Stomach (tissue), 9 donors: ENCODE measurements around the gene DOCK3. TPM values are rescaled to one million over a fixed set of nuclear protein-coding genes. Genes with fewer than 3 reads are reported as not detected.
"Not testable (repeated sequence)": the region's sequence is repeated elsewhere in the genome, so short reads cannot be mapped to it uniquely, and the experiment has no call there.

Experiments used
- DNase-seq, 2 donors: peaks; one replicate each; pipeline versions ENCODE4 v3.0.0 to v3.0.0-alpha.2; 2013 to 2019
- H3K27ac ChIP-seq, 5 donors: fragments of 200-600 bp in 4 of 5; sonication (generic) in 4 of 5; one replicate each; pipeline ENCODE4 v1.5.1; 2013 to 2019; ENCODE audit warnings: mild to moderate bottlenecking in 1 of 5, moderate library complexity in 1 of 5
- H3K27me3 ChIP-seq, 3 donors: fragments of 200-600 bp; sonication (generic); one replicate each; pipeline ENCODE4 v1.5.1; 2017 to 2019; ENCODE audit warnings: mixed run types in 1 of 3
- H3K36me3 ChIP-seq, 4 donors: fragments of 200-600 bp; sonication (generic); 1 replicate in 3 of 4; 2 replicates in 1 of 4; pipeline ENCODE4 v1.5.1; 2016 to 2019
- H3K4me1 ChIP-seq, 4 donors: fragments of 200-600 bp; sonication (generic); one replicate each; pipeline ENCODE4 v1.5.1; 2016 to 2019
- H3K4me3 ChIP-seq, 4 donors: fragments of 200-600 bp; sonication (generic) in 3 of 4; one replicate each; pipeline ENCODE4 v1.5.1; 2016 to 2019; ENCODE audit warnings: mild to moderate bottlenecking in 1 of 4
- H3K9me3 ChIP-seq, 4 donors: fragments of 200-600 bp; sonication (generic); one replicate each; pipeline ENCODE4 v1.5.1; 2016 to 2019
- EP300 ChIP-seq: sonication (generic); formaldehyde crosslinking; IDR thresholded peaks from one replicate; pipeline ENCODE4 v1.6.1; 2017; ENCODE audit warnings: antibody characterized with exemption
- POLR2A ChIP-seq, 4 donors: fragments of 450-650 bp; IDR thresholded peaks; one replicate each; pipeline ENCODE4 v1.6.1; 2016; ENCODE audit warnings: antibody characterized with exemption in 4 of 4, control low read depth in 2 of 4, mild to moderate bottlenecking in 1 of 4, moderate library complexity in 1 of 4
- POLR2AphosphoS5 ChIP-seq, 3 donors: sonication (generic); formaldehyde crosslinking; IDR thresholded peaks; one replicate each; pipeline ENCODE4 v1.6.1; 2016; ENCODE audit warnings: antibody characterized with exemption in 3 of 3
- WGBS, 5 donors: extraction: QIAGEN DNeasy Blood & Tissue Kit in 3 of 5; methylation state at CpG; one replicate each; pipeline versions ENCODE4 v1.1.5 to v1.1.7; 2013 to 2018; 5-methylcytosine and 5-hydroxymethylcytosine counted together
- intact Hi-C: fragments of 100-400 bp; cut with DNase I; formaldehyde crosslinking; loops from one replicate; pipeline ENCODE4 v1.15.1; 2023; ENCODE audit warnings: low total_unique reads
- polyA plus RNA-seq, 3 donors: library from polyadenylated mRNA; stranded (reverse); fragments of 200-250 nt; gene quantifications; one replicate each; pipeline ENCODE4 v1.2.3, GENCODE V29; 2013
- total RNA-seq, 5 donors: library from RNA; depleted of rRNA; stranded (reverse); fragments of >200 nt; gene quantifications; one replicate each; pipeline versions ENCODE4 v1.1.0 to v1.2.3, GENCODE V29; 2014 to 2016
- TF ChIP-seq, protein P1 (sequence below), 7 experiments: fragments of 450-650 bp in 4 of 7; fragments of 200-600 bp in 3 of 7; sonication (generic) in 3 of 7; IDR thresholded peaks; one replicate each; pipeline ENCODE4 v1.5.1; 2016 to 2019; ENCODE audit warnings: antibody characterized with exemption in 7 of 7, control low read depth in 2 of 7, mild to moderate bottlenecking in 1 of 7
- donor health status: healthy with polysubstance abuse.
- donor health status: Bipolar disorder and iron deficiency.
- donor health status: healthy.

The DOCK3 gene
- total and polyA plus RNA-seq, 8 donors, result 0.06 to 2.3 (median 1.0) TPM; not detected in 2

DNA sequence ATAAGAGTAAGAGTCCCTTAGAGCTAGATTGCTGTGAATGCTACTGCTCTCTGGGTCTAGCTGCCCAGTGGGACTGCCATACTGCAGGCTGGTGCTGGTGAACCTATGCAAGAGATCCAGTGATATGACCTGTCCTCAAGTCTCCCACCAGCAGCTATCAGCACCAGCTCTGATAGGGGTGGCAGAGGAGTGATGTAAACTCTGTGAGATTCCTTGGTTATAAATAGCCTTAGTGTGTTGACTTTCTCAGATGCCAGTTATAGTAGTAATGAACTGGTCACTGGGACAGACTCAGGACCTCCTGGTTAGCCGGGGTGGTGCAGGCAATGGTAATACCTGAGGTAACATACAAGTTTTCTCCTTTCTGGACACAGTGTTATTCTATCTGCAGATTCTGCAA is 515.5 kb downstream of the DOCK3 start:
- DNase-seq, result no peak
- no peaks in the 10 kb centered on the region for H3K4me1 ChIP-seq
- no peak overlapping the region for H3K27ac ChIP-seq
- peaks cover 0 to 22% (median 16%) of the 10 kb centered on the region in 4 donors for H3K9me3 ChIP-seq
- no peaks in the 10 kb centered on the region for H3K36me3 ChIP-seq
- H3K27me3 ChIP-seq, result no peaks in the 10 kb centered on the region
- H3K4me3 ChIP-seq, result no peak overlapping the region
- intact Hi-C loops, result no loop called here
- TF ChIP-seq EP300, result no peak
- TF ChIP-seq, protein P1, sequence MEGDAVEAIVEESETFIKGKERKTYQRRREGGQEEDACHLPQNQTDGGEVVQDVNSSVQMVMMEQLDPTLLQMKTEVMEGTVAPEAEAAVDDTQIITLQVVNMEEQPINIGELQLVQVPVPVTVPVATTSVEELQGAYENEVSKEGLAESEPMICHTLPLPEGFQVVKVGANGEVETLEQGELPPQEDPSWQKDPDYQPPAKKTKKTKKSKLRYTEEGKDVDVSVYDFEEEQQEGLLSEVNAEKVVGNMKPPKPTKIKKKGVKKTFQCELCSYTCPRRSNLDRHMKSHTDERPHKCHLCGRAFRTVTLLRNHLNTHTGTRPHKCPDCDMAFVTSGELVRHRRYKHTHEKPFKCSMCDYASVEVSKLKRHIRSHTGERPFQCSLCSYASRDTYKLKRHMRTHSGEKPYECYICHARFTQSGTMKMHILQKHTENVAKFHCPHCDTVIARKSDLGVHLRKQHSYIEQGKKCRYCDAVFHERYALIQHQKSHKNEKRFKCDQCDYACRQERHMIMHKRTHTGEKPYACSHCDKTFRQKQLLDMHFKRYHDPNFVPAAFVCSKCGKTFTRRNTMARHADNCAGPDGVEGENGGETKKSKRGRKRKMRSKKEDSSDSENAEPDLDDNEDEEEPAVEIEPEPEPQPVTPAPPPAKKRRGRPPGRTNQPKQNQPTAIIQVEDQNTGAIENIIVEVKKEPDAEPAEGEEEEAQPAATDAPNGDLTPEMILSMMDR (IDR thresholded peaks at IDR 0.05), result no peak
- no peak for TF ChIP-seq POLR2AphosphoS5 (IDR thresholded peaks at IDR 0.05)
- TF ChIP-seq POLR2A (IDR thresholded peaks at IDR 0.05), result no peak
- WGBS, 5 donors, result 79 to 89% (median 85%) methylated on average over 1 of the region's 1 CpG

DNA sequence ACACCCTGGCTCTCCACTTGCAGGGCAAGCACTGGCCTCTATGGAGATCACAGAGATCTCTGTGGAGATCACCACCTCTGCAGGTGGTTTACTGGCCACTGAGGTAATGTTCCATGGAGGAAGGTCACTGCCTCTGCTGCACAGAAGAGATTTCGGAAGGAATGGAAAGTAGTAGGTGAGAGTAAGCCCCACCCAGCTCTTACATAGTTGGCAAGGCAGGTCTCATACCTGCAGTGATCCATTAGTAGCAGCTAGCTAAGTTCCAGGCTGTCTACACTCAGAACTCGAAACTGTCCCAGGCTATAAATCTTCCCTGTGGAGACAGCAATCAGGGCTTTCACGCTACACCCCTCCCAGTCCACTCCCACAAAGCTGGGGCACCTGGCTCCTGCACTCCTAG is 516.1 kb downstream of the DOCK3 start:
- no peaks in the 10 kb centered on the region for H3K4me1 ChIP-seq
- H3K4me3 ChIP-seq, result no peak overlapping the region
- H3K9me3 ChIP-seq, result peaks cover 0 to 25% (median 18%) of the 10 kb centered on the region in 4 donors
- DNase-seq, result no peak
- no peak overlapping the region for H3K27ac ChIP-seq
- H3K36me3 ChIP-seq, result no peaks in the 10 kb centered on the region
- no peaks in the 10 kb centered on the region for H3K27me3 ChIP-seq
- TF ChIP-seq, protein P1 (IDR thresholded peaks at IDR 0.05), result no peak
- TF ChIP-seq POLR2A (IDR thresholded peaks at IDR 0.05), result no peak
- no peak for TF ChIP-seq EP300
- TF ChIP-seq POLR2AphosphoS5 (IDR thresholded peaks at IDR 0.05), result no peak
- intact Hi-C loops, result no loop called here
- WGBS, 5 donors, result 60 to 93% (median 74%) methylated on average over 3 of the region's 3 CpGs

DNA sequence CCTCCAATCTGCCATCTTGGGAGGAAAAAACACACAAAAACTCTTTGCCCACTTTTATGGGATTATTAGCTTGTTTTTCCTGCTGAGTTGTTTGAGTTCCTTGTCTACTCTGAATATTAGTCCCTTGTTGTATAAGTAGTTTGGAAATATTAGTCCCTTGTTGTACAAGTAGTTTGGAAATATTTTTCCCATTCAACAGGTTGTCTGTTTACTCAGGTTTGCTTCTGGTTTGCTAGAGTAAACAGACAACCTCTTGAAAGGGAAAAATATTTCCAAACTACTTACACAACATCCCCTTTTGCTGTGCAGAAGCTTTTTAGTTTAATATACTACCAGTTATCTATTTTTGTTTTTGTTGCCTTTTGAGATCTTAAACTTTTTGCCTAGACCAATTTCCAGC is 517.0 kb downstream of the DOCK3 start:
- no peaks in the 10 kb centered on the region for H3K27me3 ChIP-seq
- no peak overlapping the region for H3K4me3 ChIP-seq
- intact Hi-C loops, result no loop called here
- no peaks in the 10 kb centered on the region for H3K4me1 ChIP-seq
- DNase-seq, result no peak
- TF ChIP-seq POLR2AphosphoS5 (IDR thresholded peaks at IDR 0.05) (no peak), POLR2A (IDR thresholded peaks at IDR 0.05) (no peak), EP300 (no peak)
- TF ChIP-seq, protein P1 (IDR thresholded peaks at IDR 0.05), result no peak
- peaks cover 0 to 23% (median 14%) of the 10 kb centered on the region in 4 donors for H3K9me3 ChIP-seq
- H3K36me3 ChIP-seq, result no peaks in the 10 kb centered on the region
- H3K27ac ChIP-seq, result no peak overlapping the region

DNA sequence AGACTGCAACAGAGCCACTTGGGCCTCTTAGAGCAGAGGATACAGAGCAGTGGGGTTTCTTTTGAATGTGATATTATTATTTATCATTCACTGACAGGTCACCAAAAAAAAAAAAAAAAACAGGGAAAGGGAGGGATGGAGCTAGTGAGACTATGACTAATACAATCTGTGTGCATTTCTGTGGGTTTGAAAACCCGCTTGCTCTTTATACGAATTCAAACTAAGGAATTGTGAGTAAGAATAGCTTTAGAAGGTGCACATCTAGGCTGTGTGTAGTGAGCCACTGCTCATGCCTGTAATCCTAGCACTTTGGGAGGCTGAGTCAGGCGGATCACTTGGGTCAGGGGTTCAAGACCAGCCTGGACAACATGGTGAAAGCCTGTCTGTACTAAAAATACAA is 523.8 kb downstream of the DOCK3 start:
- Histone ChIP-seq H3K27me3 (no peaks in the 10 kb centered on the region), H3K36me3 (no peaks in the 10 kb centered on the region), H3K4me3 (no peak overlapping the region), H3K9me3 (peaks cover 0 to 15% (median 7%) of the 10 kb centered on the region in 4 donors), H3K4me1 (no peaks in the 10 kb centered on the region), H3K27ac (no peak overlapping the region)
- WGBS, 5 donors, result 82 to 94% (median 84%) methylated on average over 3 of the region's 3 CpGs
- DNase-seq, result no peak
- TF ChIP-seq EP300 (no peak), POLR2A (IDR thresholded peaks at IDR 0.05) (no peak), POLR2AphosphoS5 (IDR thresholded peaks at IDR 0.05) (no peak)
- TF ChIP-seq, protein P1 (IDR thresholded peaks at IDR 0.05), result no peak
- intact Hi-C loops, result no loop called here

DNA sequence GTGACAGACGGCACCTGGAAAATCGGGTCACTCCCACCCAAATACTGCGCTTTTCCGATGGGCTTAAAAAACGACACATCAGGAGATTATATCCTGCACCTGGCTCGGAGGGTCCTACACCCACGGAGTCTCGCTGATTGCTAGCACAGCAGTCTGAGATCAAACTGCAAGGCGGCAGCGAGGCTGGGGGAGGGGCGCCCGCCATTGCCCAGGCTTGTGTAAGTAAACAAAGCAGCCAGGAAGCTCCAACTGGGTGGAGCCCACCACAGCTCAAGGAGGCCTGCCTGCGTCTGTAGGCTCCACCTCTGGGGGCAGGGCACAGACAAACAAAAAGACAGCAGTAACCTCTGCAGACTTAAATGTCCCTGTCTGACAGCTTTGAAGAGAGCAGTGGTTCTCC is 524.6 kb downstream of the DOCK3 start:
- intact Hi-C loops, DNase-seq, H3K36me3 ChIP-seq, H3K4me1 ChIP-seq, H3K27ac ChIP-seq, H3K27me3 ChIP-seq, H3K4me3 ChIP-seq: not testable (repeated sequence)
- 82 to 92% (median 88%) methylated on average over 9 to 13 of the region's 13 CpGs for WGBS, 5 donors
- H3K9me3 ChIP-seq, result peaks cover 0 to 15% (median 7%) of the 10 kb centered on the region in 4 donors
